GM12892 (cell line): Measurements from ENCODE around the gene LRP2.

Experiments
- POLR2A ChIP-seq: IDR thresholded peaks from 2 replicates; pipeline ENCODE4 v1.6.1; 2011; ENCODE audit warnings: low read depth, low read length, control low read depth
- POLR2AphosphoS5 ChIP-seq: IDR thresholded peaks from 2 replicates; pipeline ENCODE4 v1.6.1; 2011; ENCODE audit warnings: low read depth, low read length, control low read depth
- TAF1 ChIP-seq: IDR thresholded peaks from 2 replicates; pipeline ENCODE4 v1.6.1; 2011; ENCODE audit warnings: low read depth, mild to moderate bottlenecking, control low read depth, low read length, borderline replicate concordance

- no peak for TF ChIP-seq POLR2AphosphoS5
- TF ChIP-seq TAF1: no peak
- no peak for TF ChIP-seq POLR2A
These were observed 158.4 kb downstream of the LRP2 start for GRCh38 chr2:169203952-169204351.
